ENCODE data around the gene PRLR. TPM values are rescaled to one million over a fixed set of nuclear protein-coding genes. Genes with fewer than 3 reads are reported as not detected.
A peak's percentile ranks its signal among the peaks of the same experiment; 100 is the strongest.

The PRLR gene
- total and polyA plus RNA-seq, 2 of the 13 experiments (the other 11 are each of a cell fraction or from before 2014, with no cell fraction given), result 12.2 to 13.3 TPM

GRCh38 chr5:35159370-35159742 is 70.9 kb downstream of the PRLR start (continued):
- TF ChIP-seq, protein P1, sequence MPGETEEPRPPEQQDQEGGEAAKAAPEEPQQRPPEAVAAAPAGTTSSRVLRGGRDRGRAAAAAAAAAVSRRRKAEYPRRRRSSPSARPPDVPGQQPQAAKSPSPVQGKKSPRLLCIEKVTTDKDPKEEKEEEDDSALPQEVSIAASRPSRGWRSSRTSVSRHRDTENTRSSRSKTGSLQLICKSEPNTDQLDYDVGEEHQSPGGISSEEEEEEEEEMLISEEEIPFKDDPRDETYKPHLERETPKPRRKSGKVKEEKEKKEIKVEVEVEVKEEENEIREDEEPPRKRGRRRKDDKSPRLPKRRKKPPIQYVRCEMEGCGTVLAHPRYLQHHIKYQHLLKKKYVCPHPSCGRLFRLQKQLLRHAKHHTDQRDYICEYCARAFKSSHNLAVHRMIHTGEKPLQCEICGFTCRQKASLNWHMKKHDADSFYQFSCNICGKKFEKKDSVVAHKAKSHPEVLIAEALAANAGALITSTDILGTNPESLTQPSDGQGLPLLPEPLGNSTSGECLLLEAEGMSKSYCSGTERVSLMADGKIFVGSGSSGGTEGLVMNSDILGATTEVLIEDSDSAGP (CRISPR knock-in tag; IDR thresholded peaks at IDR 0.05; ENCODE audit: borderline replicate concordance), result no peak
- TF ChIP-seq ZBTB43 (CRISPR knock-in tag; conservative IDR thresholded peaks at IDR 0.05) (no peak), ZNF430 (CRISPR knock-in tag; IDR thresholded peaks at IDR 0.05) (peak; percentile 54; the same call in 1 of the 2 replicates), SMARCE1 (IDR thresholded peaks at IDR 0.05; ENCODE audit: borderline replicate concordance) (no peak), ZNF737 (CRISPR knock-in tag; IDR thresholded peaks at IDR 0.05; ENCODE audit: borderline replicate concordance) (no peak), GATAD2A (CRISPR knock-in tag; IDR thresholded peaks at IDR 0.05) (peak; percentile 93), ZNF569 (CRISPR knock-in tag; IDR thresholded peaks at IDR 0.05; ENCODE audit: borderline replicate concordance) (no peak), PPARG (CRISPR knock-in tag; conservative IDR thresholded peaks at IDR 0.05) (no peak), NFIC (IDR thresholded peaks at IDR 0.05; ENCODE audit: low read length) (no peak), TRIM24 (CRISPR knock-in tag; IDR thresholded peaks at IDR 0.05) (no peak), TBX3 (IDR thresholded peaks at IDR 0.05; ENCODE audit: borderline replicate concordance) (no peak), KLF13 (CRISPR knock-in tag; IDR thresholded peaks at IDR 0.05) (no peak), ZZZ3 (CRISPR knock-in tag; IDR thresholded peaks at IDR 0.05; ENCODE audit: borderline replicate concordance) (no peak), ETV5 (CRISPR knock-in tag; IDR thresholded peaks at IDR 0.05; ENCODE audit: borderline replicate concordance) (no peak), RAD51 (IDR thresholded peaks at IDR 0.05; ENCODE audit: borderline replicate concordance) (no peak), PHF8 (CRISPR knock-in tag; IDR thresholded peaks at IDR 0.05) (no peak), ZFY (CRISPR knock-in tag; IDR thresholded peaks at IDR 0.05) (peak; percentile 34; the same call in 1 of the 2 replicates), ZNF879 (CRISPR knock-in tag; IDR thresholded peaks at IDR 0.05) (no peak), ZNF251 (CRISPR knock-in tag; IDR thresholded peaks at IDR 0.05) (no peak), ZKSCAN1 (IDR thresholded peaks at IDR 0.05; ENCODE audit: low read length) (no peak), ARID2 (CRISPR knock-in tag; IDR thresholded peaks at IDR 0.05; ENCODE audit: borderline replicate concordance) (no peak), SYNCRIP (IDR thresholded peaks at IDR 0.05; ENCODE audit: insufficient read depth, low read depth, low read length) (no peak), ZNF746 (CRISPR knock-in tag; IDR thresholded peaks at IDR 0.05) (no peak), FOXP1 (IDR thresholded peaks at IDR 0.05) (no peak), FOXP1 (CRISPR knock-in tag; IDR thresholded peaks at IDR 0.05) (peak; percentile 85)
- TF ChIP-seq, protein P2, sequence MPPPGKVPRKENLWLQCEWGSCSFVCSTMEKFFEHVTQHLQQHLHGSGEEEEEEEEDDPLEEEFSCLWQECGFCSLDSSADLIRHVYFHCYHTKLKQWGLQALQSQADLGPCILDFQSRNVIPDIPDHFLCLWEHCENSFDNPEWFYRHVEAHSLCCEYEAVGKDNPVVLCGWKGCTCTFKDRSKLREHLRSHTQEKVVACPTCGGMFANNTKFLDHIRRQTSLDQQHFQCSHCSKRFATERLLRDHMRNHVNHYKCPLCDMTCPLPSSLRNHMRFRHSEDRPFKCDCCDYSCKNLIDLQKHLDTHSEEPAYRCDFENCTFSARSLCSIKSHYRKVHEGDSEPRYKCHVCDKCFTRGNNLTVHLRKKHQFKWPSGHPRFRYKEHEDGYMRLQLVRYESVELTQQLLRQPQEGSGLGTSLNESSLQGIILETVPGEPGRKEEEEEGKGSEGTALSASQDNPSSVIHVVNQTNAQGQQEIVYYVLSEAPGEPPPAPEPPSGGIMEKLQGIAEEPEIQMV (CRISPR knock-in tag; IDR thresholded peaks at IDR 0.05; ENCODE audit: low read depth), result no peak
- TF ChIP-seq, protein P3, sequence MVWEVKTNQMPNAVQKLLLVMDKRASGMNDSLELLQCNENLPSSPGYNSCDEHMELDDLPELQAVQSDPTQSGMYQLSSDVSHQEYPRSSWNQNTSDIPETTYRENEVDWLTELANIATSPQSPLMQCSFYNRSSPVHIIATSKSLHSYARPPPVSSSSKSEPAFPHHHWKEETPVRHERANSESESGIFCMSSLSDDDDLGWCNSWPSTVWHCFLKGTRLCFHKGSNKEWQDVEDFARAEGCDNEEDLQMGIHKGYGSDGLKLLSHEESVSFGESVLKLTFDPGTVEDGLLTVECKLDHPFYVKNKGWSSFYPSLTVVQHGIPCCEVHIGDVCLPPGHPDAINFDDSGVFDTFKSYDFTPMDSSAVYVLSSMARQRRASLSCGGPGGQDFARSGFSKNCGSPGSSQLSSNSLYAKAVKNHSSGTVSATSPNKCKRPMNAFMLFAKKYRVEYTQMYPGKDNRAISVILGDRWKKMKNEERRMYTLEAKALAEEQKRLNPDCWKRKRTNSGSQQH (CRISPR knock-in tag; IDR thresholded peaks at IDR 0.05; ENCODE audit: low read depth), result no peak
- TF ChIP-seq, protein P4, sequence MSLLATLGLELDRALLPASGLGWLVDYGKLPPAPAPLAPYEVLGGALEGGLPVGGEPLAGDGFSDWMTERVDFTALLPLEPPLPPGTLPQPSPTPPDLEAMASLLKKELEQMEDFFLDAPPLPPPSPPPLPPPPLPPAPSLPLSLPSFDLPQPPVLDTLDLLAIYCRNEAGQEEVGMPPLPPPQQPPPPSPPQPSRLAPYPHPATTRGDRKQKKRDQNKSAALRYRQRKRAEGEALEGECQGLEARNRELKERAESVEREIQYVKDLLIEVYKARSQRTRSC (CRISPR knock-in tag; IDR thresholded peaks at IDR 0.05; ENCODE audit: low read depth), result no peak
